AG09319 (cell line): ENCODE measurements around the gene GALM.

ENCODE experiments used
- DNase-seq: peaks from one replicate; pipeline ENCODE4 v3.0.0-alpha.2; 2010; ENCODE audit warnings: low read depth; ENCODE audit errors: extremely low read depth
- CTCF ChIP-seq: IDR thresholded peaks from 2 replicates; pipeline ENCODE4 v1.5.1; 2011; ENCODE audit warnings: low read depth, mild to moderate bottlenecking, inconsistent platforms, low read length, moderate library complexity

Gene GALM

DNA sequence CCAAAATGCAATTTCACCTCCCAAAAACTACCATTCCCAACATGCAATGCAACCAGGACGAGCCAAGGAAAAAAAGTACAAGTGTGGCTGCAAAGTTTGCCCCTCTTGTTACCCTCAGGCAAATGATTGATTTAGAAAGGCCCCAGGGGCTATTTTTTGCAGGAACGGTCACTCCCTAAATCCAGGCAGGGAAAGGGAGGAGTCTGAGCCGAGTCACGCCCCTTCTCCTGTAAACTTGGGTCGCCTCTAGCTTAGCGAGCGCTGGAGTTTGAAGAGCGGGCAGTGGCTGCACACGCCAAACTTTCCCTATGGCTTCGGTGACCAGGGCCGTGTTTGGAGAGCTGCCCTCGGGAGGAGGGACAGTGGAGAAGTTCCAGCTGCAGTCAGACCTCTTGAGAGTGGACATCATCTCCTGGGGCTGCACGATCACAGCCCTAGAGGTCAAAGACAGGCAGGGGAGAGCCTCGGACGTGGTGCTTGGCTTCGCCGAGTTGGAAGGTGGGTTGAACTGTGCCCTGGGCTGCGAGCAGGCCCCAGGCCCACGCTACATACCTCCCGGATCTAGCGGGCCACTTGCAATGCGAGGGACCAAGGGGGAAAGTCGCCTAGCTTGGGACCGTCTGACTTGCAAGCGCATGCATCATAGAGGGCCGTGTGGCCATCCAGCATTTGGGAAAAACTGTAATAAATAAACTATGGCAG, at the start of gene GALM:
Gene GALM (plus strand): TSS at position 261 of the 702 bp plus-strand sequence. CDS start 48 bp downstream, at position 309.
- peak; percentile 83 for DNase-seq
- TF ChIP-seq CTCF: no peak; the same call in 1 of the 2 replicates

GRCh38 chr2:38617301-38617700, 48.6 kb upstream of the GALM start:
- TF ChIP-seq CTCF: no peak
- DNase-seq: no peak

DNA sequence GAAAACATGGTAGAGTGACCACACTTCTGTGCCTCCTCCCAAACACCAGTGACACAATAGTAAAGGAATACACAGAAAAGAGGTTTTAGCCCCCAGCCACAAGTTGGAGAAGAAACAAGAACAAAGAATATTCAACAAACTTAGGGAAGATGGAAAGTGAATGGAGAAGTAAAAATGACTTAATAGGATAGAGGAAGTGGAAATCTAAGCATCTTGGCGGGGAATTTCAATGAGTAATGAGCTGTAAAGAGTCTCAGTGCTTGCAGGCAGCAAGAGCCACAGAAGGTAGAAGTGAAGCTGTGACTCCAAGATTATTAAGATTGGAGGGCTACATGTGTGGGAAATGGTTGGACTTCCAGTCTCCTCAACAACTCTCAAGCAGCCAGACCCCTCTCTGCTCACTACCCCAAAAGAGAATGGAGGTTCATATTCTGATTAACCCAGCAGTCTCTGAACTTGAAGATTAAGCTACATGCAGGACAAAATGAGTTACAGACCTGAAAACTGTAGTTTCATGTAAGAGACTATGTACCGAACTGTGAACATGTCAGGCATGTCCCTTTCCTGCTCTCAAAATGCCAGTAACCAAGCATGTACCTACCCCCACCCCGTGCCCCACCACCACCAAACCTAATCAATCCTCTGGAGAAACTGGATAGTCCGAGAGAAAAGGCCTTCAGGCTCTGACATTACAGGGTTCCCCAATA, 46.3 kb upstream of the GALM start:
- DNase-seq: no peak
- TF ChIP-seq CTCF: no peak

GRCh38 chr2:38620282-38620977, 45.5 kb upstream of the GALM start:
- peak; percentile 87 for DNase-seq
- no peak for TF ChIP-seq CTCF

GRCh38 chr2:38621018-38621417, 44.9 kb upstream of the GALM start:
- no peak for DNase-seq
- TF ChIP-seq CTCF: no peak

DNA sequence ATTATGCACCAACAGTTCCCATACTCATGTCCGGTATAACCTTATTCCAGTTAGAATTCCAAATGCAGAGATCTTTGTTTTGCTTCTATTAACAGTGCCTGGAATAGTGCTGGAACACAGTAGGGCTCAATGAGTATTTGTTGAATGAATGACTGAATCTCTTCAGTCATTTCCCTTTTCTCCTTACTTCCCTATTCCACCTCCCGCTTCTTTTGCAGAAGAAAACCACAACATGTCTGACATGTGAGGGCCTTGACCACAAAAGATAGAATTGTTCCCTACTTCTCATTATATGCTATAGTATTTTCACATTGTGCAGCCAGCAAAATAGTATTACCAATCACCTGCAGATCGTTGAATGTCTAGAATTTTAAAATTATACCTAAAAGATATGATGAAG, 43.7 kb upstream of the GALM start:
- no peak for TF ChIP-seq CTCF

More for the DNA sequence above, 43.7 kb upstream of the GALM start:
- DNase-seq: no peak
